Karpas-422 (cell line): ENCODE measurements around the gene SRL. TPM values are rescaled to one million over a fixed set of nuclear protein-coding genes. Genes with fewer than 3 reads are reported as not detected.

Source experiments
- DNase-seq: peaks from one replicate; pipeline ENCODE4 v3.0.0-alpha.2; 2015
- H2AFZ ChIP-seq: fragments of 200-600 bp; sonication (generic); 2 replicates; pipeline ENCODE4 v1.6.1; 2014; ENCODE audit warnings: antibody characterized with exemption, low read length, mixed read lengths
- H3K27ac ChIP-seq: fragments of 200-600 bp; sonication (generic); 2 replicates; pipeline ENCODE4 v1.5.1; 2014; ENCODE audit warnings: mild to moderate bottlenecking, low read length, moderate library complexity
- H3K27me3 ChIP-seq: fragments of 200-600 bp; sonication (generic); 2 replicates; pipeline ENCODE4 v1.6.1; 2014; ENCODE audit warnings: low read length, mixed read lengths
- H3K36me3 ChIP-seq: fragments of 200-600 bp; sonication (generic); 2 replicates; pipeline ENCODE4 v1.6.1; 2014; ENCODE audit warnings: low read length, mixed read lengths; ENCODE audit not compliant: insufficient read depth
- H3K4me1 ChIP-seq: fragments of 200-600 bp; sonication (generic); 2 replicates; pipeline ENCODE4 v1.6.1; 2014; ENCODE audit warnings: mild to moderate bottlenecking, low read length, mixed read lengths
- H3K4me2 ChIP-seq: fragments of 200-600 bp; sonication (generic); 2 replicates; pipeline ENCODE4 v1.6.1; 2014; ENCODE audit warnings: low read length, low read depth, mild to moderate bottlenecking; ENCODE audit not compliant: poor library complexity, severe bottlenecking
- H3K4me3 ChIP-seq: fragments of 200-600 bp; sonication (generic); 2 replicates; pipeline ENCODE4 v1.5.1; 2014; ENCODE audit warnings: mild to moderate bottlenecking, antibody characterized with exemption, low read length, mixed read lengths
- H3K79me2 ChIP-seq: fragments of 200-600 bp; sonication (generic); 2 replicates; pipeline ENCODE4 v1.6.1; 2014; ENCODE audit warnings: mild to moderate bottlenecking, low read length, mixed read lengths
- H3K9ac ChIP-seq: fragments of 200-600 bp; sonication (generic); 2 replicates; pipeline ENCODE4 v1.6.0; 2014; ENCODE audit warnings: low read length
- H3K9me2 ChIP-seq: fragments of 200-600 bp; sonication (generic), shearing (Covaris generic); replicated peaks from 2 replicates; pipeline ENCODE4 v1.6.0; 2014; ENCODE audit warnings: mild to moderate bottlenecking, low read length, moderate library complexity; ENCODE audit not compliant: insufficient read depth
- H3K9me3 ChIP-seq: fragments of 300-700, 200-600 bp; sonication (generic); 2 replicates; pipeline ENCODE4 v1.6.1; 2014; ENCODE audit warnings: low read length, mixed read lengths
- H4K20me1 ChIP-seq: fragments of 200-600 bp; sonication (generic); 2 replicates; pipeline ENCODE4 v1.6.1; 2014; ENCODE audit warnings: mild to moderate bottlenecking, antibody characterized with exemption, low read length, low read depth; ENCODE audit not compliant: insufficient read depth
- total RNA-seq: library from RNA; depleted of rRNA; stranded (reverse); fragments of >200 nt; shearing (Covaris generic); gene quantifications from 2 replicates; pipeline ENCODE4 v1.2.3, GENCODE V29; 2014; ENCODE audit warnings: low replicate concordance

Gene SRL
- total RNA-seq, 1 experiment from 2014 or later = 0.11 TPM

DNA sequence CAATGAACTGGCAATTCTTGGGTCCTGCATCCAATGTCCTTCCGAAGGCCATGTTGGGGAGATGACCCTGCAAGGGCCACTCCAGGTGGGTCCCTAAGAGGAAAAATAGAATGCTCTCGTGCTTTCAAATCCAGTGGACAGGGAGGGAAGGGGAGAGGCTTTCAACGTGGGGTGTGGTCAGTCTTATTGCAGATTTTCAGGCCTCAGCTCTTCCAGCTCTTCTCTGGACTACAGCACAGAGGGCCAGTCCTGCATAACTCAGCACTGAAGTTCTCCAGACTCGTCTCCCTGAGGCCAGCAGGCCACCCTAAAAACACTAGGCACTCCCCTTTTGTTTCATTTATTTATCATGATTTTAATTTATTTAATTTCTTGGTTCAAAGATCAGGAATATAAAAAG lies 43.1 kb downstream of the SRL start:
- Histone ChIP-seq H3K9ac (no peak overlapping the region), H3K4me3 (no peak overlapping the region), H3K27me3 (no peaks in the 10 kb centered on the region), H3K9me3 (no peaks in the 10 kb centered on the region), H3K4me2 (no peak overlapping the region), H3K36me3 (no peaks in the 10 kb centered on the region), H3K4me1 (peaks cover 11% of the 10 kb centered on the region), H4K20me1 (no peaks in the 10 kb centered on the region), H2AFZ (no peak overlapping the region), H3K79me2 (no peaks in the 10 kb centered on the region), H3K9me2 (no peaks in the 10 kb centered on the region), H3K27ac (no peak overlapping the region)
- DNase-seq = no peak

DNA sequence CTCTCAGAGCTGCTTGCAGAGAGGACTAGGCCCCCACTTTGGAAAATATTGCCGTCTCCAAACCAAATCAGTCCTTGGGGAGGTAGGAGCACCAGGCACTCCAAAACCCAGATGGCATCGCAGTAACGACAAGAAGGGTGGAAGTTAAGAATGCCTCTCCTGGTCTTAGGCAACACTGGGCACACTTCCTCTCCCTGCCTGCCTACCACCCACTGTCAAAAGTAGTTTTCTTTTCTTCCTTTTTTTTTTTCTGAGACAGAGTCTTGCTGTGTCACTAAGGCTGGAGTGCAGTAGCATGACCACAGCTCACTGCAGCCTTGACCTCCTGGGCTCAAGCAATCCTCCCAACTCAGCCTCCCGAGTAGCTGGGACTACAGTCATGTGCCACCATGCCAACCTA lies 47.2 kb downstream of the SRL start:
- Histone ChIP-seq H3K9ac (no peak overlapping the region), H3K79me2 (no peaks in the 10 kb centered on the region), H3K9me3 (no peaks in the 10 kb centered on the region), H2AFZ (no peak overlapping the region), H4K20me1 (no peaks in the 10 kb centered on the region), H3K4me2 (no peak overlapping the region), H3K27ac (no peak overlapping the region), H3K36me3 (no peaks in the 10 kb centered on the region), H3K27me3 (no peaks in the 10 kb centered on the region), H3K9me2 (no peaks in the 10 kb centered on the region), H3K4me3 (no peak overlapping the region), H3K4me1 (no peaks in the 10 kb centered on the region)
- no peak for DNase-seq

DNA sequence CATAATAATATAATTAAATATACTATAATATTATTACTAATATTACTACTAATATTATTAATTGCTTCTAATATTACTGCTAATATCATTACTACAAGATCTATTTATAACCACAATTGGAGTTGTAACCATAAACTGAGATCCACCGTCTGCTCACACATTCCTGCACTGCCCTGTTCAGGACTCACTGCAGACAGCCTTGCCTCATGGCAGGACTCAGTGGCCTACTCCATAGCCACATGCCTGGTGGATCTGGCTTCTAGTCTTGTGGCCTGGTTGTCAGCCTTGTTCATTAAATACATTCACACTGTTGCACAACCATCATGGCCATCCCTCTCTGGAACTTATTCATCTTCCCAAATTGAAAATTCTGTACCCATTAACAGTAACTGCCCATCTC lies 48.0 kb downstream of the SRL start:
- Histone ChIP-seq H3K4me1 (0 out of 2 replicates have a peak, but pooled peaks cover 2% of the 10 kb centered on the region), H3K4me2 (no peak overlapping the region), H4K20me1 (no peaks in the 10 kb centered on the region), H3K27me3 (no peaks in the 10 kb centered on the region), H3K9me2 (no peaks in the 10 kb centered on the region), H3K79me2 (no peaks in the 10 kb centered on the region), H3K9me3 (no peaks in the 10 kb centered on the region), H3K9ac (no peak overlapping the region), H3K27ac (no peak overlapping the region), H3K36me3 (no peaks in the 10 kb centered on the region), H3K4me3 (no peak overlapping the region), H2AFZ (no peak overlapping the region)
- no peak for DNase-seq

DNA sequence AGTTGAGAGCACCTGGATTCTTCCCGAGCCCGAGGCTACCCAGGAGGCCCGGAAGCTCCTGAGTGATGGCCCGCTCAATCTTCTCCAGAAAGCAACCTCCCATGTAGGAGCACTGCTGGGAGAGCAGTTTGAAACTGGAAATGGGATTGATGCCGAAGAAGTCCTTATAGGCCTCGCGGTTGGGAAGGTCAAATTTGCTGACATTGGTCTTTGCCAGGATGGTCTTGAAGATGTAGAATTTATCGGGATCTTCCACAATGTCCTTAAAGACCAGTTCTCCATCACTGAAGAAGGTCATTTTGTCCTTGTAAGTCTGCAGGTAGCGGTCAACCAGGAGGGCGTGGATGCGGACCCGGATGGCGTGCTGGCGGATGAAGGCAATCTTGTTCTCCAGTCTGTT lies 49.7 kb downstream of the SRL start:
- Histone ChIP-seq H3K36me3 (no peaks in the 10 kb centered on the region), H3K9me3 (no peaks in the 10 kb centered on the region), H3K9me2 (no peaks in the 10 kb centered on the region), H3K4me2 (no peak overlapping the region), H3K27me3 (no peaks in the 10 kb centered on the region), H3K4me1 (peaks cover 11% of the 10 kb centered on the region), H2AFZ (no peak overlapping the region), H3K4me3 (no peak overlapping the region), H4K20me1 (no peaks in the 10 kb centered on the region), H3K27ac (no peak overlapping the region), H3K79me2 (no peaks in the 10 kb centered on the region), H3K9ac (no peak overlapping the region)
- no peak for DNase-seq

- Histone ChIP-seq H3K9me3 (no peaks in the 10 kb centered on the region), H3K27ac (no peak overlapping the region), H3K79me2 (no peaks in the 10 kb centered on the region), H3K4me3 (no peak overlapping the region), H3K4me2 (no peak overlapping the region), H3K9me2 (no peaks in the 10 kb centered on the region), H3K4me1 (peaks cover 14% of the 10 kb centered on the region), H2AFZ (no peak overlapping the region), H4K20me1 (no peaks in the 10 kb centered on the region), H3K36me3 (no peaks in the 10 kb centered on the region), H3K9ac (no peak overlapping the region), H3K27me3 (no peaks in the 10 kb centered on the region)
- DNase-seq = no peak
Measured at GRCh38 chr16:4190712-4191333, 51.1 kb downstream of the SRL start.

DNA sequence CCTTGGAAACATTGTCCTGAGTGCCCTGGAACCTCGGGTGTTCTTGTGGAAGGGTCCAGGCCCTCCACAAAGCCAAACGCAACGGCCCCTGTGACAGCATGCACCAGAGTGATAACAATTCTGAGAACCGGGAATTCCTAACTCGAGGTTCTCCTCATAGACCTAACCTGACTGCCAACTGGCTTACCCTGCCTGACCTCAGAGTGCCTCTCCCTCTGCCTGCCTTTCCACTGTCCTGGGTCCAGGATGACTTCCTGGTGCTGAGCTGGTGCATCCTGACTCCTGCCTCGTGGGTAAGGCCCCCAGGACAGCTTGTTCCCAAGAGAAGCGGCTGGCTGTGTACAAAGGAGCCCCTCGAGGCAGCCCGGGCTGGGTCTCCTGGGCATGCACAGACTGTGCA lies 51.8 kb downstream of the SRL start:
- no peaks in the 10 kb centered on the region for H3K27me3 ChIP-seq
- H3K9me2 ChIP-seq = no peaks in the 10 kb centered on the region
- no peak overlapping the region for H3K27ac ChIP-seq
- no peaks in the 10 kb centered on the region for H3K9me3 ChIP-seq
- no peaks in the 10 kb centered on the region for H4K20me1 ChIP-seq
- no peak overlapping the region for H3K9ac ChIP-seq
- peaks cover 14% of the 10 kb centered on the region for H3K4me1 ChIP-seq
- H3K79me2 ChIP-seq = no peaks in the 10 kb centered on the region
- DNase-seq = peak; percentile 34
- H2AFZ ChIP-seq = no peak overlapping the region
- no peak overlapping the region for H3K4me3 ChIP-seq
- H3K4me2 ChIP-seq = no peak overlapping the region
- H3K36me3 ChIP-seq = no peaks in the 10 kb centered on the region

DNA sequence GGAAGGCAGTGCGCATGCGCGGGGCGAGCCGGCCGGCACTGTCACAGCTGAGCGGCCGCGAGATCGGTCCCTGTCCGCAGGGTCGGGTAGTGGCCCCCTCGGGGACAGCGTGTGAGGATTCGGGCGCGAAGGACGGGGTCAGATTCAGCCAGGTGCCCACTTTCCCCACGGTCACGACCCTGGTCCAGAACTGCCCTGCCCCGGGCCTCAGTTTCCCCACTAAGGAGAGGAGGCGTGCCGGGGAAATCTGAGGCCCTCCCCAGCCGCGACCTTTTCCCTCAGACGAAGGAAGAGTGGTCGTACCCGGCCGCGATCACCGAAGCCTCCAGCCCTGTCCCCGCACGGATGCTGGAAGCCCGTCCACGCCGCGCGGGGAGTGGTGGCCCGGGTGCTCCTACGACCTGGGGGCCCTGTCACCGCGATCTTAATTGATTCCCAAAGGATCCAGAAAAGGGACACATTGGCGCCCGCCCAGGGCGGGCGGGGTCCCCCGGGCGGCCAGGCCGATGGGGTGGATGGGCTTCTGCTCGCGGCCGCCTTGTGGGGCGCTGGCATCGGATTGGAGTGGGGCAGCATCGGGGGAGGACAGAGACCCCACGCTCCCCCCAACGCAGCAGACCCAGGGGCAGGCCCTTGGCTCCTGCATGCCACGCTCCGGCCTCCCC lies 57.7 kb downstream of the SRL start:
- no peak for DNase-seq
- no peak overlapping the region for H3K27ac ChIP-seq
- no peak overlapping the region for H2AFZ ChIP-seq
- H3K4me2 ChIP-seq = peak overlapping the region; percentile 98
- H3K27me3 ChIP-seq = no peaks in the 10 kb centered on the region
- no peaks in the 10 kb centered on the region for H3K9me3 ChIP-seq
- no peaks in the 10 kb centered on the region for H3K36me3 ChIP-seq
- H3K4me3 ChIP-seq = peak overlapping the region; percentile 79; the same call in 1 of the 2 replicates
- no peaks in the 10 kb centered on the region for H4K20me1 ChIP-seq
- H3K9me2 ChIP-seq = no peaks in the 10 kb centered on the region
- H3K9ac ChIP-seq = peak overlapping the region; percentile 89
- no peaks in the 10 kb centered on the region for H3K79me2 ChIP-seq
- peaks cover 25% of the 10 kb centered on the region for H3K4me1 ChIP-seq

DNA sequence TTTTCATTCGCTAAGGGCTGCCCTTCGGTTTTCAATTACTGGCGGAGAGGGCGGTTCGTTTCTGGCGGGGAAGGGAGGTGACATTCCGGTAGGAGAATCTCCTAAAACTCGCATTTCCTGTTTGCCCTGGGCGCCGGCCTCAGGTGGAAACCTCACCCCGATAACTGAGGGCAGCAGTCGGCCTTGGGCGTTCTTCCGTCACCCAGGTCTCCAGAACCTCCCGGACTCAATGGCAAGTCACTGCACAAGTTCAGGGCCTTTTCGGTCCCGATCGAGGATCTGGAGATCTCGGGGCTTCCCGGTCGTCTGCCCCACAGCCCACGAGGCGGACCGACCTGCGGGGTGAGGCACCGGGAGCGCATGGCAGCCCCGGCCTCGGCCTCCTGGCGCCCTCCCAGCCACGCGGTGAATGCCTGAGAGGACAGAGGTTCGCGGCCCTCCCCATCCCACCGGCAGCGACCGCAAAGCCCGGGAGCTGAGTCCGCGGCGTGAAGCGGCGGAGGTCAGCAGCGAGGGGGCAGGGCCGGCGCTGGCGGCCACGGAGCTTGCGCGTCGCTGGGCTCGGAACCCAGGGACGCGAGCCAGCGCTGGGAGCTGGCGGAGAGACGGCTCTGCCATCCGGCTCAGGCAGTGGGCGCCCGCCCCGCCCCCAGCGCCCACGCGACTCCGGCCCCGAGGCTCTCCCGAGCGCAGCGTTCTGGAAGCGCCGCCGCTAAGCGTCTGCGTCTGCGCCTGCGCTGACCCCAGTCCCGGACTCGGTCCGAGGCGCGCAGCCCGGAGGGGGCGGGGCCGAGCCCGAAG lies 58.4 kb downstream of the SRL start:
- Histone ChIP-seq H3K4me2 (peak overlapping the region; percentile 98), H3K9ac (peak overlapping the region; percentile 89), H3K27me3 (no peaks in the 10 kb centered on the region), H3K4me3 (peak overlapping the region; percentile 79), H3K27ac (no peak overlapping the region), H4K20me1 (no peaks in the 10 kb centered on the region), H3K4me1 (peaks cover 21% of the 10 kb centered on the region), H3K79me2 (no peaks in the 10 kb centered on the region), H2AFZ (peak overlapping the region; percentile 88), H3K9me2 (no peaks in the 10 kb centered on the region), H3K36me3 (no peaks in the 10 kb centered on the region), H3K9me3 (no peaks in the 10 kb centered on the region)
- DNase-seq = peak; percentile 97
